Measurements from ENCODE around the gene MTR. TPM values are rescaled to one million over a fixed set of nuclear protein-coding genes. Genes with fewer than 3 reads are reported as not detected.

The MTR gene
- total and polyA plus RNA-seq, 11 donors, result 11.8 to 84.2 (median 47.4) TPM

- no peak overlapping the region for H3K4me3 ChIP-seq
- TF ChIP-seq POLR2A (IDR thresholded peaks at IDR 0.05), result no peak
- peaks cover 0 to 12% (median 3%) of the 10 kb centered on the region in 12 donors for H3K4me1 ChIP-seq
- intact Hi-C loops (cut with DNase I), result no loop called here
- 77 to 81% (median 80%) methylated on average over 4 of the region's 4 CpGs for WGBS, 4 donors
- no peak for DNase-seq
- no peaks in the 10 kb centered on the region for H3K9me3 ChIP-seq
- peaks cover 0 to 100% (median 95%) of the 10 kb centered on the region in 9 donors for H3K36me3 ChIP-seq
- H3K27ac ChIP-seq, result no peak overlapping the region
- no peak for ATAC-seq
- no peaks in the 10 kb centered on the region for H3K27me3 ChIP-seq
Observed at GRCh38 chr1:236835491-236835890, 40.4 kb downstream of the MTR start.

- Histone ChIP-seq H3K27me3 (no peaks in the 10 kb centered on the region), H3K4me3 (no peak overlapping the region), H3K9me3 (no peaks in the 10 kb centered on the region), H3K36me3 (peaks cover 0 to 100% (median 95%) of the 10 kb centered on the region in 9 donors), H3K27ac (peak overlapping the region in 1 of 12 donors; percentile 35), H3K4me1 (peaks cover 0 to 8% (median under 1%) of the 10 kb centered on the region in 12 donors)
- no peak for ATAC-seq
- intact Hi-C loops (cut with DNase I), result no loop called here
- TF ChIP-seq POLR2A (IDR thresholded peaks at IDR 0.05), result no peak
- WGBS, 4 donors, result 71 to 89% (median 83%) methylated on average over 5 of the region's 5 CpGs
- no peak for DNase-seq
Observed at GRCh38 chr1:236836157-236836556, 41.1 kb downstream of the MTR start.

GRCh38 chr1:236837115-236837514 is 42.0 kb downstream of the MTR start:
- no peak for ATAC-seq
- WGBS, 4 donors, result 92 to 97% (median 93%) methylated on average over 4 of the region's 4 CpGs
- Histone ChIP-seq H3K4me1 (peaks cover 0 to 7% (median 0%) of the 10 kb centered on the region in 12 donors), H3K4me3 (no peak overlapping the region), H3K27me3 (no peaks in the 10 kb centered on the region), H3K9me3 (no peaks in the 10 kb centered on the region), H3K36me3 (peaks cover 0 to 98% (median 93%) of the 10 kb centered on the region in 9 donors), H3K27ac (no peak overlapping the region)
- intact Hi-C loops (cut with DNase I), result no loop called here
- TF ChIP-seq CTCF (IDR thresholded peaks at IDR 0.05), result no peak
- TF ChIP-seq POLR2A (IDR thresholded peaks at IDR 0.05), result no peak
- DNase-seq, result no peak

GRCh38 chr1:236837897-236838296 is 42.8 kb downstream of the MTR start:
- intact Hi-C loops (cut with DNase I), result no loop called here
- DNase-seq (no peak), ATAC-seq (no peak)
- H3K4me1 ChIP-seq, result peaks cover 0 to 7% (median 0%) of the 10 kb centered on the region in 12 donors
- no peaks in the 10 kb centered on the region for H3K9me3 ChIP-seq
- H3K36me3 ChIP-seq, result peaks cover 0 to 97% (median 90%) of the 10 kb centered on the region in 9 donors
- no peak overlapping the region for H3K4me3 ChIP-seq
- no peak for TF ChIP-seq CTCF (IDR thresholded peaks at IDR 0.05)
- TF ChIP-seq POLR2A (IDR thresholded peaks at IDR 0.05), result no peak
- no peak overlapping the region for H3K27ac ChIP-seq
- WGBS, 4 donors, result 49 to 100% (median 90%) methylated on average over 2 of the region's 2 CpGs
- H3K27me3 ChIP-seq, result no peaks in the 10 kb centered on the region

- TF ChIP-seq POLR2A (IDR thresholded peaks at IDR 0.05) (no peak), CTCF (IDR thresholded peaks at IDR 0.05) (no peak)
- intact Hi-C loops (cut with DNase I), result no loop called here
- Histone ChIP-seq H3K27me3 (no peaks in the 10 kb centered on the region), H3K27ac (no peak overlapping the region), H3K9me3 (no peaks in the 10 kb centered on the region), H3K36me3 (peaks cover 0 to 72% (median 60%) of the 10 kb centered on the region in 9 donors), H3K4me1 (peaks cover 0 to 24% (median 5%) of the 10 kb centered on the region in 12 donors), H3K4me3 (no peak overlapping the region)
- WGBS, 4 donors, result 94 to 98% (median 98%) methylated on average over 2 of the region's 2 CpGs
- ATAC-seq (no peak), DNase-seq (no peak)
Observed at GRCh38 chr1:236841341-236841740, 46.2 kb downstream of the MTR start.

Measured in heart left ventricle (tissue), 16 donors.